ENCODE data around the gene CCSER1. TPM values are rescaled to one million over a fixed set of nuclear protein-coding genes. Genes with fewer than 3 reads are reported as not detected.
A peak's percentile ranks its signal among the peaks of the same experiment; 100 is the strongest.
"Not testable (repeated sequence)": the region's sequence is repeated elsewhere in the genome, so short reads cannot be mapped to it uniquely, and the experiment has no call there.

Gene CCSER1
- total RNA-seq, 1 donor from 2014 or later, result 1.4 TPM

GRCh38 chr4:91317434-91317833 is 1190.2 kb downstream of the CCSER1 start:
- TF ChIP-seq CTCF (IDR thresholded peaks at IDR 0.05; ENCODE audit: insufficient read depth, low read length, poor library complexity, severe bottlenecking), result no peak
- Histone ChIP-seq H3K36me3 (ENCODE audit: control insufficient read depth, insufficient read depth, low read length) (no peaks in the 10 kb centered on the region), H3K4me3 (ENCODE audit: low read depth, low read length) (no peak overlapping the region), H3K27me3 (ENCODE audit: control insufficient read depth, insufficient read depth, low read length) (no peaks in the 10 kb centered on the region)
- DNase-seq (ENCODE audit: low read depth), result no peak

GRCh38 chr4:91319556-91320268 is 1192.5 kb downstream of the CCSER1 start:
- Histone ChIP-seq H3K27me3 (ENCODE audit: control insufficient read depth, insufficient read depth, low read length) (no peaks in the 10 kb centered on the region), H3K4me3 (ENCODE audit: low read depth, low read length) (no peak overlapping the region), H3K36me3 (ENCODE audit: control insufficient read depth, insufficient read depth, low read length) (no peaks in the 10 kb centered on the region)
- no peak for TF ChIP-seq CTCF (IDR thresholded peaks at IDR 0.05; ENCODE audit: insufficient read depth, low read length, poor library complexity, severe bottlenecking)
- no peak for DNase-seq (ENCODE audit: low read depth)

- no peak for TF ChIP-seq CTCF (IDR thresholded peaks at IDR 0.05; ENCODE audit: insufficient read depth, low read length, poor library complexity, severe bottlenecking)
- H3K27me3 ChIP-seq (ENCODE audit: control insufficient read depth, insufficient read depth, low read length), result no peaks in the 10 kb centered on the region
- no peak for DNase-seq (ENCODE audit: low read depth)
- H3K4me3 ChIP-seq (ENCODE audit: low read depth, low read length), result no peak overlapping the region
- no peaks in the 10 kb centered on the region for H3K36me3 ChIP-seq (ENCODE audit: control insufficient read depth, insufficient read depth, low read length)
Measured at GRCh38 chr4:91322961-91323360, 1195.8 kb downstream of the CCSER1 start.

- Histone ChIP-seq H3K4me3 (ENCODE audit: low read depth, low read length) (no peak overlapping the region), H3K27me3 (ENCODE audit: control insufficient read depth, insufficient read depth, low read length) (no peaks in the 10 kb centered on the region), H3K36me3 (ENCODE audit: control insufficient read depth, insufficient read depth, low read length) (no peaks in the 10 kb centered on the region)
- TF ChIP-seq CTCF (IDR thresholded peaks at IDR 0.05; ENCODE audit: insufficient read depth, low read length, poor library complexity, severe bottlenecking), result no peak
- peak; percentile 5 for DNase-seq (ENCODE audit: low read depth)
Measured at GRCh38 chr4:91325495-91325894, 1198.3 kb downstream of the CCSER1 start.

GRCh38 chr4:91326167-91326566 is 1199.0 kb downstream of the CCSER1 start:
- not testable (repeated sequence) for H3K36me3 ChIP-seq (ENCODE audit: control insufficient read depth, insufficient read depth, low read length); H3K27me3 ChIP-seq (ENCODE audit: control insufficient read depth, insufficient read depth, low read length); DNase-seq (ENCODE audit: low read depth); H3K4me3 ChIP-seq (ENCODE audit: low read depth, low read length)

- H3K36me3 ChIP-seq (ENCODE audit: control insufficient read depth, insufficient read depth, low read length), result no peaks in the 10 kb centered on the region
- TF ChIP-seq CTCF (IDR thresholded peaks at IDR 0.05; ENCODE audit: insufficient read depth, low read length, poor library complexity, severe bottlenecking), result no peak
- H3K4me3 ChIP-seq (ENCODE audit: low read depth, low read length), result no peak overlapping the region
- H3K27me3 ChIP-seq (ENCODE audit: control insufficient read depth, insufficient read depth, low read length), result no peaks in the 10 kb centered on the region
- DNase-seq (ENCODE audit: low read depth), result no peak
Measured at GRCh38 chr4:91330555-91331137, 1203.5 kb downstream of the CCSER1 start.

Measured in kidney epithelial cell (primary cell).